NT2/D1 (cell line): ENCODE results near the gene EREG.

Experiments used
- DNase-seq: peaks from one replicate; pipeline ENCODE4 v3.0.0-alpha.2; 2011; ENCODE audit warnings: low read depth, low spot score
- H3K27me3 ChIP-seq: 2 replicates; pipeline ENCODE4 v1.6.0; 2011; ENCODE audit warnings: mild to moderate bottlenecking; ENCODE audit not compliant: insufficient read length, insufficient read depth
- H3K36me3 ChIP-seq: 2 replicates; pipeline ENCODE4 v1.6.1; 2011; ENCODE audit warnings: mild to moderate bottlenecking, low read length, mixed read lengths; ENCODE audit not compliant: insufficient read depth, insufficient read length
- H3K4me1 ChIP-seq: 2 replicates; pipeline ENCODE4 v1.5.1; 2011; ENCODE audit not compliant: insufficient read depth, insufficient read length
- H3K4me3 ChIP-seq: 2 replicates; pipeline ENCODE4 v1.5.1; 2011; ENCODE audit warnings: low read depth; ENCODE audit not compliant: insufficient read length
- H3K9ac ChIP-seq: 2 replicates; pipeline ENCODE4 v1.6.0; 2011; ENCODE audit warnings: low read depth; ENCODE audit not compliant: insufficient read length
- H3K9me3 ChIP-seq: 2 replicates; pipeline ENCODE4 v1.5.1; 2011; ENCODE audit warnings: mild to moderate bottlenecking, low read length; ENCODE audit not compliant: insufficient read depth
- SUZ12 ChIP-seq: IDR thresholded peaks from 2 replicates; pipeline ENCODE4 v1.6.1; 2011; ENCODE audit not compliant: insufficient read length, insufficient read depth; ENCODE audit errors: extremely low read depth
- YY1 ChIP-seq: IDR thresholded peaks from 2 replicates; pipeline ENCODE4 v1.6.1; 2011; ENCODE audit not compliant: insufficient read length, insufficient read depth
- ZNF274 ChIP-seq: IDR thresholded peaks from 2 replicates; pipeline ENCODE4 v1.6.1; 2011; ENCODE audit warnings: mild to moderate bottlenecking, low read depth, low read length

EREG gene

GRCh38 chr4:74322301-74322700 lies 42.6 kb upstream of the EREG start:
- Histone ChIP-seq H3K27me3 (no peaks in the 10 kb centered on the region), H3K36me3 (no peaks in the 10 kb centered on the region), H3K9ac (no peak overlapping the region), H3K4me3 (no peak overlapping the region), H3K4me1 (no peaks in the 10 kb centered on the region), H3K9me3 (no peaks in the 10 kb centered on the region)
- DNase-seq = no peak
- TF ChIP-seq ZNF274 (no peak), YY1 (no peak), SUZ12 (no peak)

DNA sequence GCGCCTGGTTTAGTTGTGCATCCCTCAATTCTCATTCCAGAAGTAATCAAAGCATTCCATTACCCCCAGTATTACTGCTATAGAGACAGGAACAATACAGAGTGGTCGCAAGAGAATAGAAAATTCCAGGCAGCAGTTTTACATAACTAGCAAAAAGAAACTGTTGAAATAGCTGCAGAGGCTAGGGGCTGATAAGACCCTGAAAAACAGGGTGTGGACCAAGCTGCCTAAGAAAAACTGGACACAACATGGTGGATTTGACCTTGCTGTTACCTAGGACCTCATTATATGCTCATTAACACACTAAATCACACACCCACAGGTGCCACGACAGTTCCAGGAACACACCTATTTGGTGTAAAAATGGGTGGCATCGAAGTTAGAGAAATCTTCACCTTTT lies 41.3 kb upstream of the EREG start:
- no peaks in the 10 kb centered on the region for H3K4me1 ChIP-seq
- H3K27me3 ChIP-seq = no peaks in the 10 kb centered on the region
- no peak overlapping the region for H3K4me3 ChIP-seq
- TF ChIP-seq YY1 (no peak), ZNF274 (no peak), SUZ12 (no peak)
- no peak for DNase-seq
- H3K9ac ChIP-seq = no peak overlapping the region
- H3K36me3 ChIP-seq = no peaks in the 10 kb centered on the region
- H3K9me3 ChIP-seq = no peaks in the 10 kb centered on the region

- Histone ChIP-seq H3K9me3 (no peaks in the 10 kb centered on the region), H3K4me3 (no peak overlapping the region), H3K9ac (no peak overlapping the region), H3K36me3 (no peaks in the 10 kb centered on the region), H3K27me3 (no peaks in the 10 kb centered on the region), H3K4me1 (no peaks in the 10 kb centered on the region)
- no peak for DNase-seq
- TF ChIP-seq ZNF274 = no peak
- TF ChIP-seq SUZ12 = no peak
- TF ChIP-seq YY1 = no peak
These were observed 40.7 kb upstream of the EREG start for GRCh38 chr4:74324262-74324661.

DNA sequence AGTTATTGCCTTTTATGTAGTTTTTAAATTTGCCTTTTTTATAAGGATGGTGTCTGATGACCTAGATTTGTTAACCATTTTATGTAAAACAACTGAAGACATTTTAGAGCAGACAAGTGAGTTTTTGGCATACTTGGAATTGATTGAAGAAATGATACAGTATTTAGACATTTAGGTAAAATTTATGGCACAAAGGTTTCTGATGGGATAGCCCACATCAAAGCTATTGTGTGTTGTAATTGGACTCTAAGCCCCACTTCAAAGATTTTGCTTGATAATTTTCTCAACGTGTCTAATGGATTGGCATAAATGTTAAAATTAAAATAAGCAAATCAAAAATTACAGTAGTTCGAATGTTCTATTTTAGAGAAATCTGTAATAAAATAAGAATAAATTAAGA lies 39.1 kb upstream of the EREG start:
- no peak for DNase-seq
- H3K9me3 ChIP-seq = no peaks in the 10 kb centered on the region

DNA sequence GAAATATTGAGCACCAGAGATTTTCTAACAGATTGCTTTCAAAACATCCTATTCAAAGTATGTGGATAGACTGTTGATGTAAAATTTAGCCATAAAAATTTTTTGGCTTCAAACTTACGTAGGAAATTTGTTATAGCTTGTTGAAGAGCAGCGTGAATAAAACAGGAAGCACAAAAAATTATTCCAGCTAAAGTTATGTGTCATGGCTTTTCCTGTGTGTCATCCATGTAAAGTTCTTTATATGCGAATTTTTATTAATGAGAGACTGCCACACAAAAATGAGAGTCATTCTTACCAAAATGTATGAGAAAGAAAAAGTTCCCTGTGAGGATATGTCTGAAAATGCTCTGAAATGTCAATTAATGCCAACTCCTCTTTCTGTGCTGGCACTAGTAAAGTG lies 37.2 kb upstream of the EREG start:
- DNase-seq = no peak
- TF ChIP-seq YY1 (no peak), SUZ12 (no peak), ZNF274 (no peak)
- no peak overlapping the region for H3K9ac ChIP-seq
- H3K9me3 ChIP-seq = no peaks in the 10 kb centered on the region
- H3K27me3 ChIP-seq = no peaks in the 10 kb centered on the region
- H3K36me3 ChIP-seq = no peaks in the 10 kb centered on the region
- H3K4me3 ChIP-seq = no peak overlapping the region
- no peaks in the 10 kb centered on the region for H3K4me1 ChIP-seq

More for the DNA sequence above, 39.1 kb upstream of the EREG start:
- Histone ChIP-seq H3K9ac (no peak overlapping the region), H3K36me3 (no peaks in the 10 kb centered on the region), H3K4me3 (no peak overlapping the region), H3K27me3 (no peaks in the 10 kb centered on the region), H3K4me1 (no peaks in the 10 kb centered on the region)
- TF ChIP-seq ZNF274 (no peak), YY1 (no peak), SUZ12 (no peak)

DNA sequence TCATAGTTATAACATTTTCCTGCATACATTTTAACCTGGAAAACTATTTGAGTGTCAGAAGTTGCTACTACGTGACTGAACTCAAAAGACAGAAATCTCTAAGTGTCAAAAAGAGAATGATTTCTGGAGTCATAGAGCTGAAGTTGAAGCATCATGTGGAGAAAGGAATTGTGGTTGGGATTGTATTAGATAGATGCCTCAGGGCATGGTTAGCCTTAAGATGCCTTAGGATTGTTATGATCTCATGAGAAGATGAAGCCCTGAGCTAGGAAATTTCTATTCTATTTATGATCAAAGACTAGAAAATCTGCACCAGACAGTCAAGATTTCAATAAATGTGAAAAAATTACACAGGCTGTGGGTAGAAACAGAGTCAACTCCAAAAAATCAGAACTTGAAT lies 36.4 kb upstream of the EREG start:
- no peaks in the 10 kb centered on the region for H3K9me3 ChIP-seq
- no peak for DNase-seq
- TF ChIP-seq SUZ12 = no peak
- TF ChIP-seq ZNF274 = no peak
- TF ChIP-seq YY1 = no peak
- H3K4me1 ChIP-seq = no peaks in the 10 kb centered on the region
- no peak overlapping the region for H3K4me3 ChIP-seq
- no peaks in the 10 kb centered on the region for H3K36me3 ChIP-seq
- H3K27me3 ChIP-seq = no peaks in the 10 kb centered on the region
- no peak overlapping the region for H3K9ac ChIP-seq

GRCh38 chr4:74329307-74329706 lies 35.6 kb upstream of the EREG start:
- Histone ChIP-seq H3K9ac (no peak overlapping the region), H3K4me1 (no peaks in the 10 kb centered on the region), H3K9me3 (no peaks in the 10 kb centered on the region; the same call in 1 of the 2 replicates), H3K27me3 (no peaks in the 10 kb centered on the region), H3K4me3 (no peak overlapping the region), H3K36me3 (no peaks in the 10 kb centered on the region)
- no peak for DNase-seq
- TF ChIP-seq YY1 (no peak), ZNF274 (no peak), SUZ12 (no peak)

DNA sequence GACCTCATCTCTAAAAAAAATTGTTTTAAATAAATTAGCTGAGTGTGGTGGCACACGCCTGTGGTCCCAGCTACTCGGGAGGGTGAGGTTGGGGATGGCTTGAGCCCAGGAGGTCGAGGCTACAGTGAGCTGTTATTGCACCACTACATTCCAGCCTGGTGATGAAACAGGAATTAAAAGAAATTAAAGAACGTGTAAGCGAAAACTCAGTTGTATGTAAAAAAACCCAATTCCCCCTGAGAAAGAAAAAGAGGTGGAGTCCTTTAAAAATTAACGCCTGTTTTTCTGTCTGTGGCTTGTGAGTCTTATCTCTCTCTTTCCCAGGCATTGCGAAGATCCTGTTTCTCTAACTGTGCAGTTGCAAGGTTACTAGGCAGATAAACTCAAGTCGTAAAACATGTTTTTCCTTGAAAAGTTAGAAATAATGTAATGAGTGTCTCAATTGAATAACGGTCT lies 34.6 kb upstream of the EREG start:
- DNase-seq = no peak
- Histone ChIP-seq H3K27me3 (no peaks in the 10 kb centered on the region), H3K4me3 (no peak overlapping the region), H3K9me3 (no peaks in the 10 kb centered on the region; the same call in 1 of the 2 replicates), H3K4me1 (no peaks in the 10 kb centered on the region), H3K36me3 (no peaks in the 10 kb centered on the region), H3K9ac (no peak overlapping the region)
- no peak for TF ChIP-seq ZNF274
- TF ChIP-seq SUZ12 = no peak
- no peak for TF ChIP-seq YY1
